NCI-H69 (cell line): ENCODE measurements around the gene TPK1.

Source experiments
- DNase-seq: peaks from one replicate; lab custom pipeline; 2025; lab: John Stamatoyannopoulos, UW

TPK1 gene

DNA sequence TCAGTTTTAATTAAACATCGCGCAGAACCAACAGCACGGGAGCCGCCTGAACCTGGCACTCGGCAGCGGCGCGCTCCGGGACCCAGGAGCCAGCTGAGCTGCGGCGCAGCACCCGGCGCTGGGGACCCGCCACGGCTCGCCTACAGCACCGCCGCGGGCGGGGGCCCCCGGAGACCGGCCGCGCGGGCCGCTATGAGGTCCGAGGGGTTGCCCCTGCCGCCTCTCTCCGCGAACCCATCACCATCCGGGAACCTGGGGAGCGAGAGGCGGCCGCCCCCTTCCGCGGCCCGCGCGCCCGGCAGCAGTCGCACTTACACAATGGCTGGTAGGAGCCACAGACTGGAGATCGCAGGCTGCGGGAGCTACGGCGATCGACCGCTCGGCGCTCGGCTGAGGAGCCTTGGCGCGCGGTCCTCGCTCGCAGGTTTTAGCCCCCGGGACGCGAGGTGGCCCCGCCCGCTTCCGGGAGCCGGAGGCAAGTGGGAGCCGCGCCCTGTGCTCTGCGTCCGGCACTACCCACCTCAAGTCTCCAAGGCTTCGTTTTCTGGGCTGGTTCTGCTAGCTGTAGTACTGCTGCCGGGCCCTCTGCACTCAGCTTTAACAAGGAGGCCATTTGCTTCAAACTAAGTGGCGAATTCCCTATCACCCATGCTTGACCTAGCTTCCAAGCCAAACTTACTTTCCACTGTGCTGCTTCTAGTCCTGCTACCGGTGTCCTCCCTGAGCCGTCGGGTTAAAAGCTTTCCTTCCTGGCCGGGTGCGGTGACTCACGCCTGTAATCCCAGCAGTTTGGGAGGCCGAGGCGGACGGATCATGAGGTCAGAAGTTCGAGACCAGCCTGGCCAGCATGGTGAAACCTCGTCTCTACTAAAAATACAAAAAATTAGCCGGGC, at the start of gene TPK1:
Gene TPK1, minus strand, starts transcription at position 402 of the 893 bp plus-strand sequence. CDS start 451 bp downstream, outside the sequence.
- DNase-seq: peak; percentile 98

DNA sequence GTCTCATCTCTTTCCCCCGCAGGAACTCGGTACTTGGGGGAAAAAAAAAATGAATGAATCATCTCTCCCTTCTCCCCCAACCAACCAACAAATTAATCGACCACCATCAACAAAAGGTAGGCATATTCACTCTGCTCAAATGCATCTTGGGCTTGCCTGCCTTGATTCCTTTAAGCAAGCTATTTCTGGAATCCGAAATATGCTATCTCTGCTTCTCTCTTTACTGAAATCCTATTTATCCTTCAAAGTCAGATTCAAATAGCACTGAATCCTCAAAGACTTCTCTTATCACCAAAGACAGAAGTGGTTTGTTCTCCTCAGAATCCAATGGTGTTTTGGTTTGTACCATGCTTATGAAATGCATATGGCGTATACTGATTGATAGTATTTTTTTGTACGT, 49.6 kb upstream of the TPK1 start:
- no peak for DNase-seq

DNA sequence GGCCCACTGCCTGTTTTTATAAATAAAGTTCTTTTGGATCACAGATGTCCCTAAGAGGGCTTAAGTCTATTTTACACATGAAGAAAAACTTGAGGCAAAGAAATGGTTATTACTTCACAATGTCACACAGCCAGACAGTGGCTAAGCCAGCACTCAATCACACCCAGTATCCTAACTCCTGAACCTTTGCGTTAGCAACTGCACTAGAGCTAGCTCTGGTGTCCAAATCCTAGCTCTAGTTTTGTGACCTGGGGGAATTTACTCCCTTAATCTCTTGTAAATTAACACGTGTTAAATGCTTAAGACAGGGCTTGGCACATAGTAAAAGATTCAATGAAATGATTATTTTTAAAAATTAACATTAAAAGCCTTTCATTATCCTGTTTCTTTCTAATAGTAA, 49.0 kb upstream of the TPK1 start:
- no peak for DNase-seq

DNA sequence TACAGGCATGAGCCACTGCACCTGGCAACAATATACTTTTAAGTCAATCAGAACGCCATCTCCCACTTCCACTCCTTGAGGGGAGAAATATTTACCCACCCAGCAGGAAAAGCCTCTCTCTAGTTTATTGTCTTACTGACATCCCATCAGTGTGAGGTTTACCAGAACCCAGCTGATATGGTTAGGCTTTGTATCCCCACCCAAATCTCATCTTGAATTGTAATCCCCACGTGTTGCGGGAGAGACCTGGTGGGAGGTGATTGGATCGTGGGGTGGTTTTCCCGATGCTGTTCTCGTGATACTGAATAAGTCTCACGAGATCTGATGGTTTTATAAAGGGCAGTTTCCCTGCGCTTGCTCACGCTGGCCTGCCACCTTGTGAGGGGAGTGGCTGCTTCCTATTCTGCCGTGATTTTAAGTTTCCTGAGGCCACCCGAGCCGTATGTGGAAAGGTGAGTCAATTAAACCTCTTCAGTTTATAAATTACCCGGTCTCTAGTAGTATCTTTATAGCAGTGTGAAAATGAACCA, 37.5 kb upstream of the TPK1 start:
- DNase-seq: no peak

DNA sequence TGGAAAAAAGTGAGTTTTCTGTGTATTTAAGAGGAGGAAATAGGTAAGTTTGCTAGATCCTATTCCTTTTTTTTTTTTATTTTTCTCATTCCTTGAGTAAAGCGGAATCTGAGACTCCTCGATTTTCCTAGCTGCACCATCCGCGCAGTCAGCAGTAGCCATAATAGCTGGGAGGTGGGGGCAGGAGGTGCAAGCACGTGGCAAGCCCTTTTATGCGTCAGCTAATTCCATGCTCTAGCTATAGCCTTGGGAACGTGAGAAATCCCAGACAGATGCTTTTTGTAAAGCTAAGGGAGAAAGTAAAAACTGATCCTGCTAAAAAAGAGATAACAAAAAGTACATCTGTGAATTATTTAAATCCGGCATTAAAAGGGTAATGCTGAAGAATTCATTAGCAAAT, 33.2 kb upstream of the TPK1 start:
- DNase-seq: no peak

DNA sequence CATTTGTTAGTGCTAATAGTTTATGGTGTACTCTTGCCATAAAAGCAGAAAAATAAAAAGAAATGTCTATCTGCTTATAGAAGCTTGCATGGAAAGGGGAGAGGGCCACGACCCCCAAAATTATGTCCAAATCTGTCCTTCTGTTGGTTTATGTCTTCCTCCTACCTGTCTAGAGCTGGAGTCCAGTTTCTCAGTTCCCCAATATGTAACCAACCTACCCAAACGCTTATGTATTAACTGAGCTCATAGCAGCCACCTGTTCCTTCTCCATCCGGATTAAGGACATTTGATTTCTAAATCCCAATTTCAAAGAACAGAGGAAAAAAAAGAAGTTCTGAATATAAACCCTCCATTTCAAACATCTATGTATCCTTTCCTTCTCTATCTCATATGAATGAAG, 30.3 kb upstream of the TPK1 start:
- no peak for DNase-seq

DNA sequence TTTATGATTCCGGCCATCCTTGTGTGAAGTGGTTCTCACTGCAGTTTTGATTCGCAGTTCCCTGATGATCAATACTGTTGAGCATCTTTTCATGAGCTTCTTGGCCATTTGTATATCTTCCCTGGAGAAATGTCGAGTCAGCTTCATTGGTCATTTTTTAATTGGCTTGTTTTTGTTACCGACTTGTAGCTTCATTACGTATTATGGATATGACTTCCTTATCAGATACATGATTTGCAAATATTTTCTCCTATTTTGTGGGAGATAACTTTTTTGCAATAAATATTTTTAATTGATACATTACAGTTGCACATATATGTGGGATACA, 27.4 kb upstream of the TPK1 start:
- no peak for DNase-seq

DNA sequence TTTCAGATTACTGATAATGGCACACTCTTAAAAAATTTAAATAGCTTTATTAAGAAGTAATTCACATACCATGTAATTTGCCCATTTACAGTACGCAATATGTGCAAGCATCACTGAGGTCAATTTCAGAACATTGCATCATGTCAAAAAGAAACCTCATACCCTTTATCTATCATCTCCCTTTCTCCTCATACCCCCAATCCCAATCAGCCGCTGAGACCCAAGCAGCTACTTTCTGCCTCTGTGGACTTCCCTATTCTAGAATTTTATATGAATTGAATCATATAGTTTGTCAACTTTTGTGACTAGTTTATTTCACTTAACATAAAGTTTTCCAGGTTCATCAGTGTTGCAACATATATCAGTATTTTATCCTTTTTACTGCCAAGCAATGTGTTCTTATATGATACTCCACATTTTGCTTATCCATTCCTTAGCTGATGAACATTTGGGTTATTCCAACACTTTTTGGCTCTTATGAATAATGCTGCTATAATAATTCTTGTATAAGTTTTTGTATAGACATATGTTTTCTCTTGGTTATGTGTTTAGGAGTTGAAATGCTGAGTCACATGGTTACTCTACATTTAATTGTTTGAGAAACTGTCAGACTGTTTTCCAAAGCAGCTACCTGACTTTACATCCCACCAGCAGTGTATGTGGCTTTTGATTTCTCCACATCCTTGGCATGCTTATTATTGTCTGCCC, 26.9 kb upstream of the TPK1 start:
- no peak for DNase-seq

DNA sequence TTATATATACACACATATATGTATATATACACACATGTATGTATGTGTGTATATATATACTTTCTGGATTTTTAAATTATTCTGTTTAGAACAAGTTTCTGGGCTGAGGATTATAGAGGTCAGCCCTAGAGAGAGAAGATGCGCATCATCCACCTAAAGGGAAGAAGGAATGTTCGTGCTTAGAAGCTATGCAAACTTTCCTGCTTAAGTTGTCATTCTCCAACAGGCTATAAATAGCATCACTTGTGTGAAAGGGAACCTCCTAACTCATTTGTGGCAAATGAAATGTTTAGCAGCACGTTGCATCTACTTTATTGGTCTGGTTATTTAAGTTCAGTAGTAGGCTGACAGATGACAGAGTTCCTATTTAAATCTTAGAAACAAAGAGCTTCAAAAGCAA, 23.9 kb upstream of the TPK1 start:
- no peak for DNase-seq

DNA sequence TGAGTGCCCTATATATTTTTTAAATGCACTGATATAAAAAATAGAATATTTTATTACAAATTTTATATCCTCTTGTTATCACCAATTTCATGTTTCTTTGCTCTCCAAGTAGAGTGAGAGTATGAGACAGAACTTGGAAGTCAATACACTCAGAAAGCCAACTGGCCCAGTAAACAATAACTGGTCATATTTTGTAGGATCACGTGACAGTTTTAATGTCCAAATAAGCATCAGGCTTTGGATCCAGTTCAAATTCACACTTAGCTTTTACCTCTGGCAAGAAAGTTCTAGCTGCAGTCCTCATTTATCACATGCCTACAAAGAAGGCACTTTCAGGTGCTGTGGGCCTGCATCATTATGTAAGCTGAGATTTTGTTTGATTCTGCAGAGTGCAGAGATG, 21.6 kb upstream of the TPK1 start:
- DNase-seq: peak; percentile 79

DNA sequence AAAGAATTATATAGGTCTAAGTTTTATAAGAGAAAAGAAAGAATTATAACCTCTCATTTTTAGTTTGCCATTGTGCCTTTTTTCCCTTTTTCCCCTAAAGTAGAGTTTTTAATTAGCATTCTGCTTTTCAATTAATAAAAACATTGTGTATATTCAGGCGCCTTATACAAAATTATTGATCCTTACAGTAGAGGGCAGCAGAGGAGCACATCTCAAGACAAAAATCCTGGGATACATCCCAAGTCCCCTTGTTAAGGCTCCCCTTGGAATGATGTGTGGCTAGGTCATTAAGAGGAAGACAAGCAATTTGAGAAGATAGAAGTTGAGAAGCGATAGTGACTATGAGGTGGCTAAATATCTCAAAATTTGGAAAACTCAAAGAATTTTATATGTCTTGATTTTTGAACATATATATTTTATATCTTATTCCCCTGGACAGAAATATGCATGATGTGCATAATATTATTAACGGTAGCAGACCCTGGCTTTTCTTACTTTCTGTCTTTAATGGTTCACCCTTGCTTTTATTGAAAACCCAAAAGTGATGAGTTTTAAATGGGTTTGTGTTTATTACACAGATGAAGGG, 19.1 kb upstream of the TPK1 start:
- DNase-seq: peak; percentile 84

DNA sequence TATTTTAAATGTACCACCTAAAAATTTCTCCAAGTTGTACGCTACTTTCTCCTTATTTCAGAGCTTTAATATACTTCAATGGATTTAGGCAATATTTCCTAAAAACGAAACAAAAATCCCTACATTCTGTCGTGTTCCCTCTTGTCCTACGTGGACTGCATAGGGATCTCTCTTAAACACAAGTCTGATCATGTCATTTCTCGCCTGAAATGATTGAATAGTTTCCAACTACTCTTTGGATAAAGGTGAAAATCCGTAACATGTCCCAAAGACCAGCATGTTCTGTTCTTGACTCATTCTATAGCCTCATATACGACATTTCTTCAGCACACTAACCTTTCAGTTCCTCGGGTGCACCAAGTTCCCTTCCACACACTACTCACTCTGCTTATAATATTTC, 17.7 kb upstream of the TPK1 start:
- no peak for DNase-seq

DNA sequence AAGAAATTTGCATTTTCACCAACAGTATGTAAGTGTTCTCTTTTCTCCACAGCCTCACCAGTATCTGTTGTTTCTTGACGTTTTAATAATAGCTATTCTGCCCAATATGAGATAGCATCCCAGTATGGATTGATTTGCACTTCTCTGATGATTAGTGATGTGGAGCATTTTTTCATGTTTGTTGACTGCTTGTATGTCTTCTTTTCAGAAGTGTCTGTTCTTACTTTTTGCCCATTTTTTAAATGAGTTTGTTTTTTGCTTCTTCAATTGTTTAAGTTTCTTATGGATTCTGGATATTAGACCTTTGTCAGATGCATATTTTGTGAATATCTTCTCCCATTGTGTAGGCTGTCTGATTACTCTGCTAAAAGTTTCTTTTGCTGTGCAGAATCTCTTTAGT, 12.2 kb upstream of the TPK1 start:
- no peak for DNase-seq

DNA sequence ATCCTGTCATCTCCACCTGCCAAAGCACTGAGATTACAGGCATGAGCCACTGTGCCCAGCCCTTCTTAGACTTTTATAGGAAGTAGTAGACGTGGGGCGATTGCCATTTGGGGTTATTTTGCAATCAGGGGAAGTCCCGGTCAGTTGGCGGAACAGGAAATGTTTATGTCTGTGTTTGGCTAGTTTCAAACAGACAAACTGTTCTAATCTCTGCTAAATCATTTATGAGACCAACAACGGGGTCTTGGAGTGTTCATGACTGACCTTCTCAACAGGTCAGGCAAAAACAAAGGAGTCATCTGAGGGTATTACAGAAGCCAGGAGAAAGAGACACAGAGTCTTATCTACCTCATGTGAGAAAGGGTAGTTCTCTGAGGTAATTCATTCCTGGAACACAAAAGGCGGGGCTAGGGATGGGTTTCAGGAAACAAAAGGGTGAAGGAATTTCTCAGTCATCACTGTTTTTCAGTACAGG, 6.6 kb upstream of the TPK1 start:
- no peak for DNase-seq

DNA sequence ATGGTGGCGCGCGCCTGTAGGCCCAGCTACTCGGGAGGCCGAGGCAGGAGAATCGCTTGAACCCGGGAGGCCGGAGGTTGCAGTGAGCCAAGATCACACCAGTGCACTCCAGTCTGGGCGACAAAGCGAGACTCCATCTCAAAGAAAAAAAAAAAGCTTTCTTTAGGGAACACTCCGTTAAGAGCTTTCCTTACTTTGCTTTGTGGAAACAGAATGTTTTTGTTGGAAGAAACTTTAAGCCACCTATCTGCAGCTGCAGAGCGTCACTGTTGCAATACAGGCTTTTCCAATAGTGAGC, 641 bp upstream of the TPK1 start:
- no peak for DNase-seq

DNA sequence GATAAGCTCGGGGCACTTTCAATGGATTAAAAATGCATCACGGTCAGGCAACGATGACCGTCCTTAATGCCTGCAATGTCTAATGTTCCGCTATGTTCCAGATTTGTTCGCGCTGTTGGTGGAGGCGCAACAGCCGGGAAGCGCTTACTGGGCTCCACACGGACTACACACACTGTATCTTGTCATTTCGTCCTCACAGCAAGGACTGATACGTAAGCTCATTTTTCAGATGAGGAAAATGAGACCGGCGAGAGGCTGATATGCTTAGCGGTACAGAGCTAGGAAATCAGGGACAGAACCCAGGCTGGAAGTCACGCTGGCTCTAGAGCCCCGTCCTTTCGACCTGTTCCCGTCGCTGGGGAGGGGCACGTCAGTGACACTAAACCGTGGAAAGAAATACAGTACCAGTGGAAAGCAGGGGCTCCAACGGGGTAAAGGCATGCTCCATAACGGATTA, 670 bp downstream of the TPK1 start:
- peak; percentile 82 for DNase-seq

DNA sequence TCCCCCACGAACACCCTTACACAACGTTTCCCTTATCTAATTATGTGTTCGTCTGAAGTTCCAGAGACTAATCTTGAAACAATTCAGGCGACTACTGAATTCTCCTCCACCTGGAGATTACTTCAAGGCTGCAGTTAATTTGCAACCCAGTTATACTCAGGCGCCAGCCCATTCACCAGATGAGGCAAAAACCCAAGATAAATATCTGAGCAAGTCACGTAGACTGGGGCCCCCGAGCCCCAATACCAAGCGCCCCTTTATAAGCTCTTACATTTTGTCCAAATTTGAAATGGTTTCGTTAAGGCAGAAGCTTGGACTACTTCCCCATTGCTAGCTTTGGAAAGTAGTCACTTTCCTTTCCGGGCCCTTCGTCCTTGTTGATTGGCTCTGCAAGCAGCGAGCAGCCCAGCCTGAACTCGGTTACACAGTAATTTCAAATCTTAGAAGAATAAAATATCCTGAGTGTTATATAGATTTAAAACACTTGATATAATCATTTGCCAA, 1.2 kb downstream of the TPK1 start:
- DNase-seq: peak; percentile 71

DNA sequence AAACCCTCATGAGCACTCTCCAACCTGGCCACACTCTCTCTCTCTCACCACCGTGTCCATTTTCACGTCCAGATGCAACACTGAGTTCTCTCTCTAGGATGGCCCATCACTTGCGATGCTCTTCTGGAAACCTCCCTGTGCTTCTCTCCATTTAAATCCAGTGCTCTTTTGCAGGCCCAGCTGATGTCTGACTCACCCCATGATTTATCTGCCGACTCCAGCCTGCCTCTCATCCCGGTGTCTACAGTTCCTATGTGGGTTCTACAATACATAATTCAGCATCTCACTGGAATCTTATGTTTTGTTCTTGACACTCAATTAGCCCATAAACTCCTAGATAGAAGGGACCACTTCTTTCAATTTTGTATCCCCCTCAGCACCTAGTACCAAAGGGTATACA, 5.0 kb downstream of the TPK1 start:
- DNase-seq: no peak

DNA sequence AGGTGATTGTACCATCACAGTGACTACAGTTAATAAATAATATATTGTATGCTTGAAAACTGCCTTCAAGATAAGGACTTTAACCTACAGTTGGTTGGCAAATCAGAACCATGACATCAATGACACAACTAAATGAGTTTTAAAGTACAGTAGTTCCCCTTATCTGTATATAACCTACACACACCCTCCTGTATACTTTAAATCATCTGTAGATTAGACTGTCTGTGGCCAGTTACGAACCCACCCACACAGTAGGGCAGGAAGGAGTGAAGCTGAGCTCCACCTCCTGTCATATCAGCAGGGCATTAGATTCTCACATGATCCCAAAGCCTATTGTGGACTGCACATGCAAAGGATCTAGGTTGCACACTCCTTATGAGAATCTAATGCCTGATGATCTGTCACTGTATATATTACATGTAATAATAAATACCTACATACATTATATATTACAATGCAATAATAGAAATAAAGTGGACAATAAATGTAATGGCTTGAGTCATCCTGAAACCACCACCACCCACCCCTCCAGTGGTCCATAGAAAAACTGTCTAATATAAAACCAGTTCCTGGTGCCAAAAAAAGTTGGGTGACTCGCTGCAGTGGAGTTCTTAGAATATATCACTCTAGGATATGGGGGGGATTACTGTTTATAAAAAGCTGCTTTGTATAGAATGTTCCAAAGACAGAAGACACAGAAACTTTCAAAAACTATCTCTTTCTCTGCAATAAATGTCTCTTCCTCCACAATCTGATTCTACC, 5.6 kb downstream of the TPK1 start:
- DNase-seq: no peak

DNA sequence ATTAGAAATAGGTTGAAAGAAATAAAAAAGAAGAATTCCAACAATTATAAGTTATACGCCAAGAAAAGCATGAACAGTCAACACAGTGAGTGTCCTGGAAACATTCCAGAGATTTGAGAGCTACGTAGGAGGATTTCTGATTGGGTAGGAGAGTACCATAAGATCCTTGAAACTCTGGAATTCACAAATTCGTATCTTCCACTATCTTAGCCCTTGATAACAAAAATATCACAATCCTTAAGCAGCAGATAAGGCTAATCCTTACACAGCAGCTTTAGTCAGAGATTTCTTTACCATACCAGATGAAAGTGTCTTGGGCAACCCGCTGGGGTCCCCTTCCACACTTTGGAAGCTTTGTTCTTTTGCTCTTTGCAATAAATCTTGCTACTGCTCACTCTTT, 8.2 kb downstream of the TPK1 start:
- no peak for DNase-seq

DNA sequence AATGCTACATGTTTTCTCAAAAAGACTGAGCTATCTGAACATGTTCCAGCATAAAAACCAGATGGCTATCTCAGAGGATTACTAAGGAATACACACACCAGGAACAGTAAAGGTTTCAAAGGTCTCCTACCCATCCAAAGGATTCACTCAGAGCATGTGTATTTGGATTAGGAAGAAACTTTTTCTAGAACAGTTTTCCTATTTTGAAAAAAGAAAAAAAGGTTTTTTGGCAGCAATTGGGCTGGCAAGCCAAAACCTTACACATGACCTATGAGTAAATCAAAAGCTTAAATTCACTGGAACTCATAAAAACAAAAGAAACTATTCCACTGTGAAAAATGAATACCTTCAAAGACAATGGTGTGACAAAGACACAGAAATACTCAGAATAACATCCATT, 9.6 kb downstream of the TPK1 start:
- DNase-seq: no peak

DNA sequence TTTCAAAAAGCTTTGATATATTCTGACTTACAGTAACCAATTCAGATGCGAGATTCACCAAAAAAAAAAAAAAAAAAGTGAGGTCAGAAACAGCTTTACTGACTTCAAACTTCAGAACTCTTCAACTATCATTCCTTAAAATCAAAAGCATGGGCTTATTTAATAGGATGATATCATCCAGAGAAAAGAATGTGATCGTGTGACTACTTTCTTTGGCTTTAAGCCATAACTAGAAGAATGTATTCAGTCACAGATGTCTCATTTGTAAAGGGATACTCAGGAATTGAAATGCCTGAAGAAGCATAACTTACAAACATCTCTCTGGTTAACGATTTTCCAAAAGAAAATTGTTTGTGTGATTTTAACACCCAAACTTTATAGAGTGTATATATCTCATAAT, 11.5 kb downstream of the TPK1 start:
- DNase-seq: peak; percentile 69
